BJ (cell line): ENCODE data around the gene ORC2. TPM values are rescaled to one million over a fixed set of nuclear protein-coding genes. Genes with fewer than 3 reads are reported as not detected.

Source experiments
- CTCF ChIA-PET: fragments of 350-600 bp; formaldehyde crosslinking; extraction: SDS; loops from one replicate; lab custom pipeline; 2021; ENCODE audit warnings: antibody characterized with exemption, inconsistent platforms; lab: Yijun Ruan, JAX
- POLR2A ChIA-PET: fragments of 300-600 bp; sonication (Branson Sonifier 250); formaldehyde crosslinking; extraction: SDS; loops from one replicate; lab custom pipeline; 2021; ENCODE audit warnings: antibody characterized with exemption; lab: Charles Lee
- DNase-seq: peaks from one replicate; pipeline ENCODE4 v3.0.0-alpha.2; 2011; ENCODE audit warnings: low read depth
- H3K27me3 ChIP-seq: 2 replicates; pipeline ENCODE4 v1.6.0; 2011; ENCODE audit warnings: low read length; ENCODE audit not compliant: control insufficient read depth, insufficient read depth
- H3K36me3 ChIP-seq: 2 replicates; pipeline ENCODE4 v1.5.1; 2011; ENCODE audit warnings: low read length; ENCODE audit not compliant: control insufficient read depth, insufficient read depth
- H3K4me3 ChIP-seq: 2 replicates; pipeline ENCODE4 v1.5.1; 2011; ENCODE audit warnings: low read depth, mild to moderate bottlenecking, control low read depth, low read length
- CTCF ChIP-seq: IDR thresholded peaks from 2 replicates; pipeline ENCODE4 v1.5.1; 2011; ENCODE audit warnings: low read depth, mild to moderate bottlenecking, control low read depth, inconsistent platforms, low read length, moderate library complexity; ENCODE audit not compliant: insufficient read depth
- polyA plus RNA-seq: library from polyadenylated mRNA; depleted of rRNA; stranded (reverse); fragments of >200 nt; gene quantifications from 2 replicates; pipeline ENCODE4 v1.2.3, GENCODE V29; 2011

ORC2 gene
- polyA plus RNA-seq, 1 experiment: 1.9 TPM

- Histone ChIP-seq H3K36me3 (peaks cover 3% of the 10 kb centered on the region; the same call in 1 of the 2 replicates), H3K27me3 (no peaks in the 10 kb centered on the region), H3K4me3 (no peak overlapping the region)
- DNase-seq: no peak
- POLR2A ChIA-PET: no interaction called here
- CTCF ChIA-PET: interaction anchor here (1.0 kb wide), 1 partner anchor 159 kb away, joined by 3 read pairs; no protein-coding TSS in a partner anchor
- TF ChIP-seq CTCF: no peak
These were observed 53.5 kb downstream of the ORC2 start for GRCh38 chr2:200909958-200910357.

GRCh38 chr2:200905618-200906296 lies 57.7 kb downstream of the ORC2 start:
- TF ChIP-seq CTCF: peak; percentile 87
- no peaks in the 10 kb centered on the region for H3K27me3 ChIP-seq
- H3K36me3 ChIP-seq: no peaks in the 10 kb centered on the region; the same call in 1 of the 2 replicates
- H3K4me3 ChIP-seq: no peak overlapping the region
- ChIA-PET CTCF (interaction anchor here (0.6 to 5.0 kb wide), 24 partner anchors 13 to 327 kb away, joined by 3 to 87 read pairs (median 4); partner anchors contain the start of genes CASP10, HYCC2, NDUFB3 and NIF3L1), POLR2A (interaction anchor here (0.7 kb wide), 1 partner anchor 881 kb away, joined by 4 read pairs; no protein-coding TSS in a partner anchor)
- DNase-seq: no peak

- Histone ChIP-seq H3K4me3 (no peak overlapping the region), H3K36me3 (peaks cover 2% of the 10 kb centered on the region), H3K27me3 (no peaks in the 10 kb centered on the region)
- peak; percentile 83 for TF ChIP-seq CTCF
- DNase-seq: peak; percentile 63
- ChIA-PET CTCF (interaction anchor here (0.6 to 1.6 kb wide), 26 partner anchors 9 to 335 kb away, joined by 3 to 18 read pairs (median 4); partner anchors contain the start of genes CASP10, HYCC2, NDUFB3 and NIF3L1), POLR2A (no interaction called here)
These were observed 61.9 kb downstream of the ORC2 start for GRCh38 chr2:200901459-200902072.

- Histone ChIP-seq H3K36me3 (peaks cover 5% of the 10 kb centered on the region), H3K4me3 (no peak overlapping the region), H3K27me3 (no peaks in the 10 kb centered on the region)
- DNase-seq: no peak
- CTCF ChIA-PET: interaction anchor here (1.7 kb wide), 1 partner anchor 332 kb away, joined by 7 read pairs; no protein-coding TSS in a partner anchor
- TF ChIP-seq CTCF: no peak
- POLR2A ChIA-PET: no interaction called here
These were observed 64.0 kb downstream of the ORC2 start for GRCh38 chr2:200899482-200899881.
